Measurements from ENCODE around the gene EGFLAM.
"Not testable (repeated sequence)": the region's sequence is repeated elsewhere in the genome, so short reads cannot be mapped to it uniquely, and the experiment has no call there.

EGFLAM gene

DNA sequence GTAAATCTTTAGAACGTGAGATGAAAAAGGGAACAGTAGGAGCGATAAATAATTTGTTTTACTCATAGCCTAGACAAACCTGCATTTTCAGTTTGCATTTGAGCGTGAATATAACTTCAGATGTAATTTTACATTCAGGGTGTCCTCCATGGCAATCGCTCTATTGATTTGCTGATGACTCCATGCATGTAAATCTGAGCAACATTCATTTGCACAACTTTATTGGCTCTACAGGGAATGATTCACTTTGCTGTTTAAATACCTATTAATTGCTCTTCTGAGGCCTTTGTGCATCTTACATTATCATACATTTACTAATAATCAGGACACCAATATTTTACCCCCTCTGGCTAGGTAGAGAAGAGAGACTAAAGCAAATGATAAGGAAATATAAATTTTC, 122.2 kb downstream of the EGFLAM start:
- DNase-seq = no peak

DNA sequence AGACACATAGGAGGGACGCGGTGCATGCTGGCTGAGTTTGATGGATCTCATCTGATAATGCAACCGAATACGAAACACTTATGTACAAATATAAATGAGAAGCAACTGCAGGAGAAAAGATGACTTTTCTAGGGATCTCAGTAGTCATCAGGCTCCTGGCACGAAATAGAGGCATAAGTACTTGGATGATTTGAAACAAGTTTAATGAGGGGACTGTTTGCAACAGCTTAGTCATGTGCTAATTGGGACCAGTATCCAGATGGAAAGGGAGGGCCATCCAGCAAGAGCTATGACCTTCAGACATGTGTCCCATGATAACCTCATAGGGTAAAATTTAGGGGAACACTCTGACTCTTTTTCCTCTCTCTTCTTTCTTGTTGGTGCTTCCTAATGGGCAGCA, 123.0 kb downstream of the EGFLAM start:
- no peak for DNase-seq

- peak; percentile 32 for DNase-seq
Measured at GRCh38 chr5:38382898-38383297, 124.5 kb downstream of the EGFLAM start.

DNA sequence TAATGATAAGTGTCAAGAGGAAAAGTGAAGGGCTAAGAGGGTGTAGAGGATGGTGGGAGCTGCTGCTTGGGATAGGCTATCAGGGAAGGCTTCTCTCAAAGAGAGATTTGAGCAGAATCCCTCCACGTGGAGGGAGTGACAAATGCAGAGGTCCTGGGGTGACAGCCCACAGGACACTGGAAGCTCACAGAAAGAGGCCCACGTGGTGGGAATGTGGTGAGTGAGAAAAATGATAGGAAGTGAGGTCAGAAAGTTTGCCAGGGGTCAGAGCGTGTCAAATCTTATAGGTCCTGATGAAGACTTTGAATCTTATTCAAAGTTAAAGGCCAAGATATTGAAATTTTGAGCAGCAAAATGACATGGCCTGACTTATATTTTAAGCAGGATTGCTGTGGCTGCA, 125.3 kb downstream of the EGFLAM start:
- no peak for DNase-seq

GRCh38 chr5:38384396-38384795, 126.0 kb downstream of the EGFLAM start:
- no peak for DNase-seq

DNA sequence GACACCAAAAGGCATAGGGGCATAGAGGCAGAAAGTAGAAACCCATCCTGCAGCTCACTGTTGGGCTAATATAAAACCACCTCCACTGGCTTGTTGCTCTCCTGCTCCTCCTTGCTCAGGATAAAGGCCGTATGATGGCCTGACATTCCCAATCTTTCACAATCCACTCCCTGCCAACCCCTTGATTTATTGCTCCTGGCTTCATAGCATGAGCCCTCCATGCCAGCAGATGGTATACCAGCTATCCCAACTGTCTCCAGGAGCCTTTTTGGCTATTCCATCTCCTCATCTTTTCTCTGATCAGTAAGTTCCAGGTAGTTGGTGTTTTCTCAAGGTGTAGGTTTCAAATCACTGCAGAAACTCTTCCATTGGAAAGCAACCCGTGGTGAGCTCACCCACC, 128.8 kb downstream of the EGFLAM start:
- DNase-seq = no peak

GRCh38 chr5:38393636-38394035, 135.3 kb downstream of the EGFLAM start:
- DNase-seq = no peak

DNA sequence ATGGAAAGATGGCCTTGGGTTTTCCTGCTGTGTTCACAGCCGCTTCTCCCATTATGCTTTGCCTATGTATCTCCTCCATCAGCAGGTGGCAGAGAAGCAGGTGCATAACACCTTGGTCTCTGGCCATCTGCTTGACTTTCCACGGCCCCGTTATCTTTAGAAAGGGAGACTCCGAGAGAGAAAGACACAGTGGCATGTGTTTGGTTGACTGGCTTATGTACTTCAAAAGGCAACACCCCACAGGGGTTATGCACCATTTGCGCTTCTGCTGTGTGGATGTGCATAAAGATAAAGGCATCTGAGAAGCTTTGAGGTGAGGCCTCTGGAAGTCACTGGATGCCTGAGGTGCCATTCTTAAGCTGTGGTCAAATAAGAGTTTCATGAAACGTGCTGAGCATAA, 138.4 kb downstream of the EGFLAM start:
- no peak for DNase-seq

GRCh38 chr5:38400365-38400764, 142.0 kb downstream of the EGFLAM start:
- no peak for DNase-seq

GRCh38 chr5:38401145-38401544, 142.8 kb downstream of the EGFLAM start:
- DNase-seq = no peak

- DNase-seq = no peak
Measured at GRCh38 chr5:38403406-38403805, 145.0 kb downstream of the EGFLAM start.

DNA sequence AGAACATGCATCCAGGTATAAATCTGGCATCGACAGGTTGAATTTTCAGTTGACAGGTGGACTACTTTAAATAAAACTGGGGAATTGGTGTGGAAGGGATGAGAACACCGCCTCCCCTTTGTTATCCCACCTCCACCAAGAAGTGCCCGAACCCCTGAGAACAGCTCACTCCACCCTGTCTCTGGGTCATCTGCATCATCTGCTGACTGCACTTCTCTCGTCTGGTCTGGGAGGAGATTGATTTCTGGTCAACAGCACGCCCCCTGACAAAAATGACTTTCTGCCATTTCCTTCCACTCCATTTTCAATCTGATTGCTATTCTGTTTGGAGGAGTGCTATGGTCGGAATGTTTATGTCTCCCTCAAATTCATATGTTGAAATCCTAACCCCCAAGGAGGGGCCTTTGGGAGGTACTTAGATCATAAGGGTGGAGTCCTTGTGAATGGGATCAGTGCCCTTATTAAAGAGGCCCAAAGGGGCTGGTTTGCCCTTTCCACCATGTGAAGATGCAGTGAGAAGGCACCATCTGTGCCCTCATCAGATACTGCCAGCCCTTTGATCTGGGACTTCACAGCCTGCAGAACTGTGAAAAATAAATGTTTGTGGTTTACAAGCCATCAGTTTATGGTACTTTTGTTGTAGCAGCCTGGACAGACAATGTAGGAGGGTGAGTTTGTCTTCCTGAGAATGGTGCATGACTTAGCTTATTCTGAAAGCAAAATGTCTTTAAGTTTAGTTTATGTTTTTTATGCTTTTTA, 145.7 kb downstream of the EGFLAM start:
- no peak for DNase-seq

- DNase-seq = no peak
Measured at GRCh38 chr5:38404667-38405276, 146.4 kb downstream of the EGFLAM start.

DNA sequence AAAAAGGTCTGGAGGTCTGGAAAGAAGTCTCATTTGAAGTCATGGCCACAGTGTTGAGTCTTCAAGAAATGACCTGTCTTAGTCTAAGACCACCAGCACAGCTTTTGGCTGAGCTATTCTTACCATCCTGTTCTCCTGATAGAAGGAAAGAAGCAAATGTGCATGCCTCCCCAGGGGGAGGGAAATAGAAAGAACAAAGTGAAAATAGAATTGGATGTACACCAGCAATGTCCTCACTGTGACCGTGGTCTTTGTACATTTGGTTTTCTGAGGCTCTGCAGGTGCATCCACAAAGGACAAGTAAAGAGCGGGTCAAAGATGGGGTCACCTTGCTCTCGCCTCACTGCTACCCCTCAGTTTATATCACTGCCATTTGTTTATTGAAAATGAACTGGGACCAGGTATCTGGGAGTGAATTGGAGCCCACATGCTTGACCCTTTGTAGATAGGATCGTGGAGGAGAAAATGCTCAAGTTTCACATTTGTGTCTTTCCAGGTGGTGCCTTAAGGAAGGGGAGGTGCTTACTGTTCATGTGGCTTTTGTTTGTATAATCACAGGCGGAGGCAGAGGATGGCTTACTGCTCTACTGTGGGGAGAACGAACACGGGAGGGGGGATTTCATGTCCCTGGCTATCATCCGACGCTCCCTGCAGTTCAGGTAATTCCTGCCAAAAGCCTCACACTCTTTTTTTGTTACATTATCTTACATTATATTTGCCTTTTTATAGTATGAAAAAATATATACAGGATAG, 150.3 kb downstream of the EGFLAM start:
- DNase-seq = no peak

- DNase-seq = no peak
Measured at GRCh38 chr5:38410304-38410990, 152.1 kb downstream of the EGFLAM start.

GRCh38 chr5:38413696-38414095, 155.3 kb downstream of the EGFLAM start:
- DNase-seq = no peak

GRCh38 chr5:38414348-38414747, 156.0 kb downstream of the EGFLAM start:
- no peak for DNase-seq

DNA sequence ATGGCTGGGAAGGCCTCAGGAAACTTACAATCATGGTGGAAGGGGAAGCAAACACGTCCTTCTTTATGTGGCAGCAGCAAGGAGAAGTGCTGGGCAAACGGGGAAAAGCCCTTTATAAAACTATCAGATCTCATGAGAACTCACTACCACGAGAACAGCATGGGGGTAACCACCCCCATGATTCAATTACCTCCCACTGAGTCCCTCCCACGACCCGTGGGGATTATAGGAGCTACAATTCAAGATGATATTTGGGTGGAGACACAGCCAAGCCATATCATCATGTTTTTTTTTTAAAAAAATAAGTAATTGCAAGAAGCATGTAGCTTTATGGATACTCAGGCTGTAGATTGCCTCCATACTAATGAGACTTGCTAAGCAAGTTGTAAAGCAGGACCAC, 157.4 kb downstream of the EGFLAM start:
- not testable (repeated sequence) for DNase-seq

GRCh38 chr5:38417658-38418017, 159.3 kb downstream of the EGFLAM start:
- no peak for DNase-seq

DNA sequence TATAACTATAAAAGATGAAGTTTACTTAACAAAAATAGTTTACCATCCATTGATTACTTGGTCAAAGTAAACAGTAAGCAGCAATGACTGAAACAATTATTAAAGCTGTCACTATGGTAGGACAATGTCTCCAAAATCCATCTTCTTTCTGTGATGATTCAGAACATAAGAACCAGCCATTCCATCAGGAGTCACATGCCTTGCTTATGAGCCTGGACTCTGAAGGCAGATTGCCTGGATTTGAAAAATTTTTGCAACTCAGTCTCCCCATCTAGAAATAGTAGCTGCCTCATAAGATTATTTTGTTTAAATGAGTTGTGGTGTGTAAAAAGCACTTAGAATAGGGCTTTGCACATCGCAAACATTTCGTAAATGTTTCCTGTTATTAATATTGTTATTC, 161.9 kb downstream of the EGFLAM start:
- DNase-seq = no peak

GRCh38 chr5:38420691-38421390, 162.5 kb downstream of the EGFLAM start:
- DNase-seq = peak; percentile 23

- DNase-seq = no peak
Measured at GRCh38 chr5:38422622-38423021, 164.3 kb downstream of the EGFLAM start.

Measured in NCI-H526 treated with DMSO at 0.1 percent for 48 hours (cell line).